GM19043 (cell line): ENCODE measurements around the gene SLC22A9.

ENCODE experiments used
- ATAC-seq: cut with Tn5 transposase; IDR thresholded peaks from one replicate; pipeline ENCODE4 v1.9.1; 2021; ENCODE audit warnings: low read depth; ENCODE audit not compliant: unreplicated experiment

The SLC22A9 gene

GRCh38 chr11:63443714-63444113, 74.1 kb downstream of the SLC22A9 start:
- ATAC-seq, result no peak

- ATAC-seq, result no peak
Observed at GRCh38 chr11:63444160-63444559, 74.6 kb downstream of the SLC22A9 start.

GRCh38 chr11:63445118-63445517, 75.5 kb downstream of the SLC22A9 start:
- no peak for ATAC-seq

GRCh38 chr11:63445720-63446119, 76.1 kb downstream of the SLC22A9 start:
- ATAC-seq, result no peak

GRCh38 chr11:63448646-63449045, 79.1 kb downstream of the SLC22A9 start:
- no peak for ATAC-seq

- no peak for ATAC-seq
Observed at GRCh38 chr11:63459586-63459985, 90.0 kb downstream of the SLC22A9 start.
